Suprapubic skin (tissue), 3 donors: ENCODE measurements around the gene ARSJ.

Source experiments
- CTCF ChIP-seq, 2 donors: fragments of 200-600 bp in 1 of 2; fragments of 450-650 bp in 1 of 2; sonication (generic) in 1 of 2; IDR thresholded peaks; one replicate each; pipeline ENCODE4 v1.5.1; 2016 to 2019; ENCODE audit warnings: antibody characterized with exemption in 2 of 2, mild to moderate bottlenecking in 1 of 2, moderate library complexity in 1 of 2
- POLR2A ChIP-seq, 2 donors: fragments of 450-650 bp; IDR thresholded peaks; one replicate each; pipeline ENCODE4 v1.6.1; 2017; ENCODE audit warnings: antibody characterized with exemption in 2 of 2, mild to moderate bottlenecking in 2 of 2, moderate library complexity in 2 of 2

GRCh38 chr4:113990886-113991285, 11.4 kb upstream of the ARSJ start:
- TF ChIP-seq CTCF (IDR thresholded peaks at IDR 0.05) (no peak), POLR2A (IDR thresholded peaks at IDR 0.05) (no peak)
